GM18868 (cell line): ENCODE data around the gene MACROH2A2.
"Not testable (repeated sequence)": the region's sequence is repeated elsewhere in the genome, so short reads cannot be mapped to it uniquely, and the experiment has no call there.

Experiments used
- ATAC-seq: cut with Tn5 transposase; IDR thresholded peaks from one replicate; pipeline ENCODE4 v1.9.1; 2021; ENCODE audit warnings: mild to moderate bottlenecking, moderate library complexity; ENCODE audit not compliant: unreplicated experiment

MACROH2A2 gene

GRCh38 chr10:70066190-70066589 is 13.5 kb downstream of the MACROH2A2 start:
- ATAC-seq: no peak

GRCh38 chr10:70067586-70067985 is 14.9 kb downstream of the MACROH2A2 start:
- no peak for ATAC-seq

DNA sequence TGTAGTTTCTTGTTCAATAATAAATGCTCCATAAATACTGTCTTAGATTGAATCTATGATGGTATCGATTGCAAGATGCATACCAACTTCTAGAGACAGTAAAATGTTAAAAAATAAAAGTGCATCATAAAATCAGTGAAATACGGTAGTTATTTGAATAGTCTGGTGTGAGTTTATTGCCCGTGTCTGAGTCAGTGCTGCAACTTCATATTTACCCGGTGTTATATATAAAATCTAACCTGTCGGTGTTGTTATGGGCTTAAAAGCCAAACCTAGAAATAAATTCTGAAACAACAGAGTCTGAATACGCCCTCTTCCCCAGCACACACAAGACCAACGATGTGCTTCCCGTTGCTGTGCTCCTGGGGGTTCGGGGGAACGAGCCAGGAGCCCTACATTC is 16.3 kb downstream of the MACROH2A2 start:
- no peak for ATAC-seq

DNA sequence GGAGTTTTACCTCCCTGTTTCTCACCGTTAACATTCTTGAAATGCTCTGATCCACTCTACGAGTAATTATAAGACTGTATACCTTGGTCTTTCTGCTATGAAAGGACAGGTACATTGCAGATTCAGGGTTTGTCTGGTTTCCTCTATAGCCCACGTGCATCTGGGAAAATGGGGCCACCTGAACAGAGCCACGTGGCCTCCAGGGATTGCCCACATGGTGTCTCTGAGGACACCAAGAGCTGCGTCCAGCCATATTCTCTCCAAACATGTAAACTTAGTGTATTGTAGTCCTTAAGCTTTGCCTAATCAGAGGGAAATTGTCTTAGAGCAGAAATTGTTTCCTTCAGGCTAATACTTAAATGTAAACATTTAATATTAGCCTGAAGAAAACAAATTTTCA is 16.7 kb downstream of the MACROH2A2 start:
- ATAC-seq: no peak

GRCh38 chr10:70070834-70071233 is 18.2 kb downstream of the MACROH2A2 start:
- no peak for ATAC-seq

DNA sequence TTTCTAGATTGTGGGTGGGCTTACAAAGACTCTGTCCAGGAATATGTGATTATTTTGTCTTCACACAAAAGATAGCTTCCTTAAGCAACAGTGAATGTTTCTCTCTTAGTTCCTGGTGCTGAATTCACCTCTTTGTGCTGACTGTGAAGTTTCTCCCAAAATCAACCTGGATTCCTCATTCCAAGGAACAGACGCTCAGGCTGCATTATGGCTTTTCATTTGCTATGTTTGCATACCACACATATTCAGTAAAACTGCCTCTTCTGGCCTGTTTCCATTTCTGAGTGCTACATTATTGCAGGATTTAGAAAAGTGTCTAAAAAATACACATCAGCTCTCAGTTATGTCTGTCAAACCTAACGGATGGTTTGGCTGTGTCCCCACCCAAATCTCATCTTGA is 21.5 kb downstream of the MACROH2A2 start:
- no peak for ATAC-seq

DNA sequence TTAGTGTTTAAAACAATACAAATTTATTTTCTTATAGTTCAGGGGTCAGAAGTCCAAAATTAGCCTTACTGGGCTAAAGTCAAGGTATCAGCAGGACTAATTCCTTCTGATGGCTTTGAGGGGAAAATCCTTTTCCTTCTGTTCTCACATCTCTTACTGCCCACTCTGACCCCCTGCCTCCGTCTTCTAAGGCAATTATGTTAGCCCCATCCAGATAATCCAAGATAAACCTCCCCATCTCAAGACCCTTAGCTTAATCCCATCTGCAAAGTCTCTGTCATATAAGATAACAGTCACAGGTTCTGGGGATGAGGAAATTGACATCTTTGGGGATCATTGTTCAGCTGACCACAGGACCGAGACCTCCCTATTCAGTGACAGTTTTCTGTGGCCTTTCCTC is 22.3 kb downstream of the MACROH2A2 start:
- ATAC-seq: no peak

DNA sequence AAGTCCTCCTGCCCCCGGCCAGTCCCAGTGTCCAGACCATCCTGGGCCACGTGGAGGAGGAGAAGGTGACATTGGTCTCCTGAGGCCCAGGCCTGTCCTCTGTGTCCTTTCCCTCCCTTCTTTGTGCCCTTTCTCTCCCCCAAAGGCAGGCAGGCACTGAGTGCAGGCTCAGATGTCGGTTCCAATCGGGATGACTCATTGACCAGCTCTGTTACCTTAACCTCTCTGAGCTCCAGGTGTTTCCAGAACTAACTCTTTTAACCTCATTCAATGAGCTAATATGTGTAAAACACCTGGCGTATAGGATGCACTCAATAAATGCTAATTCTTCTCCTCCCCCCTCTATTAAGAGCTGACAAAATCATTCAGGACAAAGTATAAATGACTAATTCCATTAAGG is 25.7 kb downstream of the MACROH2A2 start:
- ATAC-seq: no peak

GRCh38 chr10:70078937-70079336 is 26.3 kb downstream of the MACROH2A2 start:
- ATAC-seq: no peak

DNA sequence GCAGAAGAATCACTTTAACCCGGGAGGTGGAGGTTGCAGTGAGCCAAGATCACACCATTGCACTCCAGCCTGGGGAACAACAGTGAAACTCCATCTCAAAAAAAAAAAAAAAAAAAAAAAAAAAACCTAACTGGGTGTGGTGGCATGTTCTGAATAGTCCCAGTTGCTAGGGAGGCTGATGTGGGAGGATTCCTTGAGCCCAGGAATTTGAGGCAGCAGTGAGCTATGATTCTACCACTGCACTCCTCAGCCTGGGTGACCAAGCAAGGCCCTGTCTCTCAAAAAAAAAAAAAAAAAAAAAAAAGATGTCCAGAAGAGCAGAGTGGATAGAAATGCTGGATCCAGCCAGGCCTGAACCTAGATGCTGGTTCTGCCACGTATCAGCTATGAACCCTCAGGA is 28.1 kb downstream of the MACROH2A2 start:
- not testable (repeated sequence) for ATAC-seq

DNA sequence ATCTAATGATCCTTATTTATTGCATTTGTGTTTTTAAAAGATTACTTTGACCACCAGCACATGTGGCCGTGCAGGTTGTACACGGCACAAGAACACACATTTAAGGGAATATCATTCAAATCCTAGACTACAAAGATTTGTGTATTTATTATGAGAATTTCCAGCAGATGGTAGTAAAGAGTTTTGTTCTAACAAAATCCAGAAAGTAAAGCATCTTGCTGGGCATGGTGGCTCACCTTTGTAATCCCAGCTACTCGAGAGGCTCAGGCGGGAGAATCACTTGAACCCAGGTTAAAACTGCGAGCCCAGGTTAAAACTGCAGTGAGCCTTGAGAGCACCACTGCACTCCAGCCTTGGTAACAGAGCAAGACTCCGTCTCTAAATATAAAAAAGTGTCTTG is 31.5 kb downstream of the MACROH2A2 start:
- no peak for ATAC-seq

GRCh38 chr10:70085975-70086613 is 33.4 kb downstream of the MACROH2A2 start:
- ATAC-seq: no peak

DNA sequence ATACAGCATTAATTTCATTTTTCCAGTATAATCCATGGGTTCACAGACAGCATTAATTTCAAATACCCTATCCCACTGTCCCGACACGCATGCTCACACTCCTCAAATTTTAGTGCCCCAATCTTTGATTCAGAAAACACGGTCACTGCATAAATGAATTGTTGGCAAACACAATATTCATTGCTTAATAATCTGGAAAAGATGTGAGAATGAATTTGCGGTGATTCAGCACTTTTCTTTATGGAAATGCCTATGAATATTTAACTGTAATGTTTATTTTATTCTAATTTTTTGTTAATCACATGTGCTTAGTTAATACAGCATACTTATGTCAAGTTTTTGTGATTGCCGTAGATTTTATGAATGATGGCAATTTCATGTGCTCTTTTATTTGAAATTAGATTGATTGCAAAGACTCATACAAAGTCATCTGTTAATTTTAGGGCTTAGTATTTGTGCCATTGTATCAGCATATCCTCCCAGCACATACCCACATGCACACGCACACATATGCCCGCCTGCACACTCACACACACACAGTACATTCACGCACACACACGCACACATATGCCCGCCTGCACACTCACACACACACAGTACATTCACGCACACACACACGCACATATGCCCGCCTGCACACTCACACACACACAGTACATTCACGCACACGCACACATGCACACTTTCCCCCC is 35.1 kb downstream of the MACROH2A2 start:
- ATAC-seq: no peak

DNA sequence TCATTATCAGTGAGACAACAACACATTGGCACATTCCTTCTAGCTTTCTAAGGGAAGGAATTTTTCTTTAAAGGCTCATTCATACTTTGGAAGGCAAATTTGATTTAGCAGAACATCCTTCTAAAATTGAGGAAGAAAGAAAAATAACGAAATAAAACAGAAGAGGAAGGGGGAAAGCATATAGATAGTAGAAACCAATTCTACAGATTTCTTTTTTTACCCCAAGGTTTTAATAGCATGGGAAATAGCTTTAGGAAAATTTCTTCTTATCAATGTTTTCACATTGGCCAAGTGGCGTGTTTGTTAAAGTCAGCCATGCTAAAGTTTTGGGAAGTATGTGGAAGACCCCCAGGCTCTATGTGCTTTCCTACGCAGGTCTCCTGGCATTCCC is 35.7 kb downstream of the MACROH2A2 start:
- ATAC-seq: no peak

DNA sequence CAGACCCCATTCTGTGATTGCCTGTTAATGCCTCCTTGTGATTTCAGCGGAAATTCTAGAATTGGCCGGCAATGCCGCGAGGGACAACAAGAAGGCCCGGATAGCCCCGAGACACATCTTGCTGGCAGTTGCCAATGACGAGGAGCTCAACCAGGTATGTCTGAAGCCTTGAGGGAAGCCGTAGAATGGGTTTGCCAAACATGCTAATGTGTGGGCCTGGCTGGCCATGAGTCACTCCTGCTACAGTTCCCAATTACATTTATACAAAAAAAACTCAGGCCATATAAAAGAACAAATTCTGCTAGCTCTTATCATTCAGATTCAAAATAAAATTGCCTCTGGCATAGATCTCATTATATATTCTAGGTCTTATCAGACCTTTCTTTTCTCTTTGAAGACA is 37.4 kb downstream of the MACROH2A2 start:
- no peak for ATAC-seq

DNA sequence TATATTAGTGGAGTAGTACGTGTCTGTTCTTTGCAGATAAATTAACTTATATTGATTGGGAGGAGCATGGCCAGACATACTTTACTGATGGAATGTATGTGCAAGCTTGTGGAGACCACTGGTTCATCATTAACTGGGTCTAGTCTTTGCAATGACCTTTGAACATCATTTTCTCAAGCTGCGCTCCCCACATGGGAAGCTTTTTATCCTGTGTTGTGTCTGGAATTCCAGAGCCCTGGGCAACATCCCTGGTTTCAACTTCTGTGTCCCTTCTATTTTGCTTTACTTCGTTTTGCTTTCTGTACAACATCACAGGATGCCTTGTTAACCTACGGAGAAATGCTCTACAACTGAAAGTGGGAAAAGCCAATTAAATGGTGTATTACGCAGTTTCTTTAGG is 38.3 kb downstream of the MACROH2A2 start:
- ATAC-seq: no peak

GRCh38 chr10:70092389-70092718 is 39.7 kb downstream of the MACROH2A2 start:
- no peak for ATAC-seq

GRCh38 chr10:70093335-70093944 is 40.8 kb downstream of the MACROH2A2 start:
- no peak for ATAC-seq

- ATAC-seq: no peak
These were observed 41.6 kb downstream of the MACROH2A2 start for GRCh38 chr10:70094250-70094649.

- ATAC-seq: no peak
These were observed 43.5 kb downstream of the MACROH2A2 start for GRCh38 chr10:70096016-70096704.

- ATAC-seq: no peak
These were observed 44.2 kb downstream of the MACROH2A2 start for GRCh38 chr10:70096705-70097420.
